ENCODE results near the gene LLGL1. TPM values are rescaled to one million over a fixed set of nuclear protein-coding genes. Genes with fewer than 3 reads are reported as not detected.

LLGL1 gene
- total and polyA plus RNA-seq, 2 donors (not counting 1 experiment from before 2014, with no cell fraction given): 14.9 to 15.2 TPM

- POLR2A ChIA-PET: interaction anchor here (0.8 kb wide), 1 partner anchor 78 kb away, joined by 6 read pairs; no protein-coding TSS in a partner anchor
These were observed 44.9 kb downstream of the LLGL1 start for GRCh38 chr17:18270046-18270931.

More at GRCh38 chr17:18270046-18270931, 44.9 kb downstream of the LLGL1 start:
- Histone ChIP-seq H4K20me1 (ENCODE audit: control insufficient read depth, insufficient read depth, low read length, poor library complexity, severe bottlenecking) (no peaks in the 10 kb centered on the region), H3K36me3 (replicated peaks in 1 of 2; ENCODE audit: control extremely low read depth in 1 of 2, control insufficient read depth in 1 of 2, extremely low read depth in 1 of 2, insufficient read depth in 2 of 2, low read length in 1 of 2) (peaks cover 0 to 13% of the 10 kb centered on the region in 2 experiments), H3K4me1 (ENCODE audit: control insufficient read depth in 2 of 2, insufficient read depth in 2 of 2, low read length in 2 of 2) (no peaks in the 10 kb centered on the region), H3K9me3 (ENCODE audit: control extremely low read depth in 1 of 3, control insufficient read depth in 2 of 3, insufficient read depth in 1 of 3, low read length in 2 of 3) (no peaks in the 10 kb centered on the region), H3K9ac (ENCODE audit: low read length) (no peak overlapping the region), H3K4me2 (replicated peaks; ENCODE audit: low read depth, low read length, poor library complexity, severe bottlenecking) (no peak overlapping the region), H3K4me3 (ENCODE audit: control extremely low read depth in 1 of 5, extremely low read depth in 1 of 5, insufficient read depth in 1 of 5, low read depth in 2 of 5, low read length in 4 of 5) (no peak overlapping the region), H3K27me3 (replicated peaks in 1 of 4; ENCODE audit: control extremely low read depth in 1 of 4, control insufficient read depth in 3 of 4, insufficient read depth in 4 of 4, low read length in 3 of 4) (no peaks in the 10 kb centered on the region), H3K79me2 (ENCODE audit: control insufficient read depth, insufficient read depth, low read length) (no peaks in the 10 kb centered on the region), H3K27ac (ENCODE audit: low read length in 2 of 2) (no peak overlapping the region), H2AFZ (ENCODE audit: insufficient read depth, low read depth, low read length, poor library complexity, severe bottlenecking) (no peak overlapping the region)
- no peak for DNase-seq
- TF ChIP-seq EZH2 (IDR thresholded peaks at IDR 0.05; ENCODE audit: borderline replicate concordance, insufficient read depth, low read depth, low read length, poor library complexity, severe bottlenecking) (no peak), CTCF (IDR thresholded peaks at IDR 0.05) (no peak)
- intact Hi-C loops (cut with micrococcal nuclease): no loop called here
- Mint-ChIP-seq H3K9me3 (ENCODE audit: insufficient read depth) (no peaks in the 10 kb centered on the region), H3K27ac (no peak overlapping the region), H3K27me3 (no peaks in the 10 kb centered on the region), H3K4me3 (no peak overlapping the region), H3K4me1 (no peaks in the 10 kb centered on the region)
- CTCF ChIA-PET: no interaction called here
- no peak for ATAC-seq (ENCODE audit: low read depth)
- WGBS (ENCODE audit: insufficient coverage): 94% methylated on average over 12 of the region's 14 CpGs

Data from B cell (primary cell).